Measurements from ENCODE around the gene STK11IP.
A peak's percentile ranks its signal among the peaks of the same experiment; 100 is the strongest.

GRCh38 chr2:219576505-219577388, 20.9 kb upstream of the STK11IP start:
- no peak for TF ChIP-seq EZH2 (IDR thresholded peaks at IDR 0.05; ENCODE audit: borderline replicate concordance, insufficient read depth, low read length, poor library complexity, severe bottlenecking)
- no peak for TF ChIP-seq RAD21 (conservative IDR thresholded peaks at IDR 0.05)
- TF ChIP-seq SMC3 (conservative IDR thresholded peaks at IDR 0.05; ENCODE audit: poor library complexity) = peak; percentile 45
- no peak for TF ChIP-seq CTCF (IDR thresholded peaks at IDR 0.05; ENCODE audit: poor library complexity, severe bottlenecking)
